ENCODE data around the gene PHKG2.

Gene PHKG2

GRCh38 chr16:30758988-30759491, 10.8 kb downstream of the PHKG2 start:
- WGBS, 2 experiments (ENCODE audit: insufficient coverage in 2 of 2): 91 to 96% methylated on average over 7 to 10 of the region's 10 CpGs
- no peaks in the 10 kb centered on the region for H3K9me3 ChIP-seq (ENCODE audit: control insufficient read depth, low read length)
- H3K36me3 ChIP-seq (ENCODE audit: control insufficient read depth, insufficient read depth, low read length): peaks cover 61% of the 10 kb centered on the region
- H3K27ac ChIP-seq (ENCODE audit: low read depth, low read length, severe bottlenecking): no peak overlapping the region
- peaks cover 16% of the 10 kb centered on the region for H3K4me1 ChIP-seq (ENCODE audit: control insufficient read depth, insufficient read depth, low read length, poor library complexity, severe bottlenecking)
- H3K4me3 ChIP-seq (ENCODE audit: extremely low read depth, insufficient read depth, low read length, poor library complexity, severe bottlenecking): no peak overlapping the region

- Histone ChIP-seq H3K36me3 (ENCODE audit: control insufficient read depth, insufficient read depth, low read length) (peaks cover 61% of the 10 kb centered on the region), H3K9me3 (ENCODE audit: control insufficient read depth, low read length) (no peaks in the 10 kb centered on the region), H3K4me3 (ENCODE audit: extremely low read depth, insufficient read depth, low read length, poor library complexity, severe bottlenecking) (peak overlapping the region; percentile 87), H3K4me1 (ENCODE audit: control insufficient read depth, insufficient read depth, low read length, poor library complexity, severe bottlenecking) (peaks cover 17% of the 10 kb centered on the region), H3K27ac (ENCODE audit: low read depth, low read length, severe bottlenecking) (no peak overlapping the region)
- 78 to 87% methylated on average over 4 to 5 of the region's 7 CpGs for WGBS, 2 experiments (ENCODE audit: insufficient coverage in 2 of 2)
Observed at GRCh38 chr16:30760001-30760559, 11.9 kb downstream of the PHKG2 start.

GRCh38 chr16:30760577-30761426, 12.6 kb downstream of the PHKG2 start:
- Histone ChIP-seq H3K27ac (ENCODE audit: low read depth, low read length, severe bottlenecking) (peak overlapping the region; percentile 75), H3K36me3 (ENCODE audit: control insufficient read depth, insufficient read depth, low read length) (peaks cover 63% of the 10 kb centered on the region), H3K9me3 (ENCODE audit: control insufficient read depth, low read length) (no peaks in the 10 kb centered on the region), H3K4me3 (ENCODE audit: extremely low read depth, insufficient read depth, low read length, poor library complexity, severe bottlenecking) (peak overlapping the region; percentile 87), H3K4me1 (ENCODE audit: control insufficient read depth, insufficient read depth, low read length, poor library complexity, severe bottlenecking) (peaks cover 17% of the 10 kb centered on the region)
- WGBS, 2 experiments (ENCODE audit: insufficient coverage in 2 of 2): 30 to 31% methylated on average over 23 to 24 of the region's 26 CpGs

- Histone ChIP-seq H3K9me3 (ENCODE audit: control insufficient read depth, low read length) (no peaks in the 10 kb centered on the region), H3K4me3 (ENCODE audit: extremely low read depth, insufficient read depth, low read length, poor library complexity, severe bottlenecking) (peak overlapping the region; percentile 87), H3K27ac (ENCODE audit: low read depth, low read length, severe bottlenecking) (peak overlapping the region; percentile 75), H3K36me3 (ENCODE audit: control insufficient read depth, insufficient read depth, low read length) (peaks cover 64% of the 10 kb centered on the region), H3K4me1 (ENCODE audit: control insufficient read depth, insufficient read depth, low read length, poor library complexity, severe bottlenecking) (peaks cover 17% of the 10 kb centered on the region)
- WGBS, 2 experiments (ENCODE audit: insufficient coverage in 2 of 2): 0% methylated on average over 51 to 58 of the region's 64 CpGs
Observed at GRCh38 chr16:30761427-30761927, 13.3 kb downstream of the PHKG2 start.

GRCh38 chr16:30761928-30762902, 14.0 kb downstream of the PHKG2 start, which contains the start of the genes CFAP119 and RNF40:
CFAP119 (minus strand) TSS chr16:30762062; CDS start chr16:30761748, 314 bp downstream.
RNF40 (plus strand) TSS chr16:30762322; CDS start chr16:30762546, 224 bp downstream.
- Histone ChIP-seq H3K4me3 (ENCODE audit: extremely low read depth, insufficient read depth, low read length, poor library complexity, severe bottlenecking) (peak within 1 kb of the TSS; percentile 87), H3K36me3 (ENCODE audit: control insufficient read depth, insufficient read depth, low read length) (peaks cover 64% of the 10 kb centered on the region), H3K4me1 (ENCODE audit: control insufficient read depth, insufficient read depth, low read length, poor library complexity, severe bottlenecking) (peaks cover 17% of the 10 kb centered on the region), H3K27ac (ENCODE audit: low read depth, low read length, severe bottlenecking) (peak within 1 kb of the TSS; percentile 76), H3K9me3 (ENCODE audit: control insufficient read depth, low read length) (no peaks in the 10 kb centered on the region)
- 2% methylated on average over 45 to 46 of the region's 60 CpGs for WGBS, 2 experiments (ENCODE audit: insufficient coverage in 2 of 2)

GRCh38 chr16:30762991-30763725, 14.9 kb downstream of the PHKG2 start:
- peaks cover 17% of the 10 kb centered on the region for H3K4me1 ChIP-seq (ENCODE audit: control insufficient read depth, insufficient read depth, low read length, poor library complexity, severe bottlenecking)
- no peaks in the 10 kb centered on the region for H3K9me3 ChIP-seq (ENCODE audit: control insufficient read depth, low read length)
- peak overlapping the region; percentile 87 for H3K4me3 ChIP-seq (ENCODE audit: extremely low read depth, insufficient read depth, low read length, poor library complexity, severe bottlenecking)
- WGBS, 2 experiments (ENCODE audit: insufficient coverage in 2 of 2): 81 to 92% methylated on average over 9 to 13 of the region's 15 CpGs
- H3K36me3 ChIP-seq (ENCODE audit: control insufficient read depth, insufficient read depth, low read length): peaks cover 70% of the 10 kb centered on the region
- peak overlapping the region; percentile 76 for H3K27ac ChIP-seq (ENCODE audit: low read depth, low read length, severe bottlenecking)

- H3K27ac ChIP-seq (ENCODE audit: low read depth, low read length, severe bottlenecking): no peak overlapping the region
- H3K9me3 ChIP-seq (ENCODE audit: control insufficient read depth, low read length): no peaks in the 10 kb centered on the region
- H3K36me3 ChIP-seq (ENCODE audit: control insufficient read depth, insufficient read depth, low read length): peaks cover 79% of the 10 kb centered on the region
- H3K4me1 ChIP-seq (ENCODE audit: control insufficient read depth, insufficient read depth, low read length, poor library complexity, severe bottlenecking): peaks cover 17% of the 10 kb centered on the region
- 98% methylated on average over 10 of the region's 11 CpGs for WGBS, 2 experiments (ENCODE audit: insufficient coverage in 2 of 2)
- no peak overlapping the region for H3K4me3 ChIP-seq (ENCODE audit: extremely low read depth, insufficient read depth, low read length, poor library complexity, severe bottlenecking)
Observed at GRCh38 chr16:30764086-30764485, 15.9 kb downstream of the PHKG2 start.

- WGBS, 2 experiments (ENCODE audit: insufficient coverage in 2 of 2): 92 to 96% methylated on average over 11 to 12 of the region's 12 CpGs
- Histone ChIP-seq H3K9me3 (ENCODE audit: control insufficient read depth, low read length) (no peaks in the 10 kb centered on the region), H3K27ac (ENCODE audit: low read depth, low read length, severe bottlenecking) (no peak overlapping the region), H3K36me3 (ENCODE audit: control insufficient read depth, insufficient read depth, low read length) (peaks cover 79% of the 10 kb centered on the region), H3K4me3 (ENCODE audit: extremely low read depth, insufficient read depth, low read length, poor library complexity, severe bottlenecking) (no peak overlapping the region), H3K4me1 (ENCODE audit: control insufficient read depth, insufficient read depth, low read length, poor library complexity, severe bottlenecking) (peaks cover 17% of the 10 kb centered on the region)
Observed at GRCh38 chr16:30764816-30765465, 16.7 kb downstream of the PHKG2 start.

GRCh38 chr16:30766206-30766932, 18.1 kb downstream of the PHKG2 start:
- H3K4me1 ChIP-seq (ENCODE audit: control insufficient read depth, insufficient read depth, low read length, poor library complexity, severe bottlenecking): peaks cover 15% of the 10 kb centered on the region
- WGBS, 2 experiments (ENCODE audit: insufficient coverage in 2 of 2): 95 to 97% methylated on average over 28 of the region's 29 CpGs
- H3K9me3 ChIP-seq (ENCODE audit: control insufficient read depth, low read length): no peaks in the 10 kb centered on the region
- peaks cover 88% of the 10 kb centered on the region for H3K36me3 ChIP-seq (ENCODE audit: control insufficient read depth, insufficient read depth, low read length)
- H3K4me3 ChIP-seq (ENCODE audit: extremely low read depth, insufficient read depth, low read length, poor library complexity, severe bottlenecking): no peak overlapping the region
- H3K27ac ChIP-seq (ENCODE audit: low read depth, low read length, severe bottlenecking): no peak overlapping the region
